Mucosa of rectum (tissue), 2 donors: ENCODE measurements around the gene EPYC.

Source experiments
- H3K27ac ChIP-seq, 2 donors: one replicate each; pipeline ENCODE4 v1.7.0; 2013; ENCODE audit warnings: inconsistent platforms in 2 of 2, low read depth in 2 of 2, low read length in 2 of 2
- H3K27me3 ChIP-seq, 2 donors: one replicate each; pipeline ENCODE4 v1.7.0; 2013; ENCODE audit warnings: low read length in 2 of 2; ENCODE audit not compliant: control insufficient read depth in 2 of 2, insufficient read depth in 2 of 2
- H3K36me3 ChIP-seq, 2 donors: one replicate each; pipeline ENCODE4 v1.7.0; 2013; ENCODE audit warnings: low read length in 2 of 2; ENCODE audit not compliant: control insufficient read depth in 2 of 2, insufficient read depth in 2 of 2
- H3K4me1 ChIP-seq, 2 donors: one replicate each; pipeline ENCODE4 v1.7.0; 2013; ENCODE audit warnings: low read length in 2 of 2, mild to moderate bottlenecking in 1 of 2; ENCODE audit not compliant: control insufficient read depth in 2 of 2, insufficient read depth in 2 of 2
- H3K4me3 ChIP-seq, 2 donors: one replicate each; pipeline ENCODE4 v1.7.0; 2013; ENCODE audit warnings: low read length in 2 of 2
- H3K9ac ChIP-seq, 2 donors: one replicate each; pipeline ENCODE4 v1.7.0; 2013; ENCODE audit warnings: low read length in 2 of 2, low read depth in 1 of 2, mild to moderate bottlenecking in 1 of 2
- H3K9me3 ChIP-seq, 2 donors: one replicate each; pipeline ENCODE4 v1.7.0; 2013; ENCODE audit warnings: low read length in 2 of 2; ENCODE audit not compliant: control insufficient read depth in 2 of 2
- donor health status: healthy.
- donor health status: Normal muscosa, but diverticular disease.

Gene EPYC

DNA sequence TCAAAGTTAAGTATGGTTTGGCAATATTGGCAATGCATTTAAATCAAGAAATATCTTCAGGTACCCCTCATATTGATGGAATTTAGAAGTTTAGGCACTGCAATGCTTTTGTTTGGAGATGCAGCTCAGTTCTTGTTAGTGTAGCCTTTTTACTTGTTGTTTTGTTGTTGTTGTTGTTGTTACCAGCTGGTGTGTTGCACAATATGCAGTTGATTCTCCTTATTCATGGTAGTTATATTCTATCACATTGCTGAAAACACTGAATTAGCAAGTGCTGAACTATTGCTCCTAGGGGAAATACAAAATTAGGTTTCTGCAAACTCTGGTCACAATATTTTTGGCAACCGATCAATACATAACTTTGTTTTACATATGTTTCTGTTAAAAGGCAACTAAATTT is 84.5 kb downstream of the EPYC start:
- no peaks in the 10 kb centered on the region for H3K27me3 ChIP-seq
- H3K27ac ChIP-seq, result no peak overlapping the region
- H3K9me3 ChIP-seq, result no peaks in the 10 kb centered on the region
- no peak overlapping the region for H3K9ac ChIP-seq
- no peaks in the 10 kb centered on the region for H3K4me1 ChIP-seq
- no peak overlapping the region for H3K4me3 ChIP-seq
- H3K36me3 ChIP-seq, result no peaks in the 10 kb centered on the region

DNA sequence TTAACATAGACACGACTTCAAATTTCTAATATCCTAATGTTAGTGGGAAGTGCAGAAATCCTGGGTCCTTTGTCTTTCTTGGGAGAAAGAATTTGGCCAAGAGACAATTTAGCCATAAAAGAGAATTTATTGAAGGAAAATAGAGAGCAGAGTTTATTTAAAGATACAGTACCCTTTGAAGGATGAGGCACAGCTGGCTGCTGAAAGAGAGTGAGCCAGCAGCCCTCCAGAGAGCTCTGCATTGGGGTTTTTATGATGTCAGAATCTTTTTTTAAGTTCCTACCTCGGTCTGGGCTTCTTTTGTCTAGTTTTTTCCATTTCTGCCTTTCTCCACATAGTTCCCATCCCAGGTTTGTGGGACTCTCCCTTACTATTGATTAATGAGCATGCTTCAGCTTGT is 87.3 kb downstream of the EPYC start:
- no peak overlapping the region for H3K4me3 ChIP-seq

DNA sequence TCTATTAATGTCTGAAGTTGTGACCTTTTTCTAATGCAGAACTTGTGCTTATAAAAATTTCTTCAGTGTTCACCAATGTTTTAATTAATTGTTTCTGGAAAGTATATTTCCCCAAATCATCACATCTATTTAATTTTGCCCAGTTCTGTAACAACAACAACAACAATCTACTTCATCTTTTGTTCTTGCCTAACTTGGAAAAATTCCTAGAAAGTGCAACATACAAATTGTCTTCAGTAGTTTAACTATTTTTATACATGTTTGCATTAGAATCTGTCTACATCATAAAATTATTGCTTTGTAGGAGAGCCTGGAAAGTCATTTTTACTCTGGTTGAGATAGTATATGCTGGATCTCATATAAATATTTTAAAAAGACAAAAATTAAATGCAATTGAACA is 88.3 kb downstream of the EPYC start:
- H3K9me3 ChIP-seq, result no peaks in the 10 kb centered on the region
- H3K4me3 ChIP-seq, result no peak overlapping the region
- no peaks in the 10 kb centered on the region for H3K36me3 ChIP-seq
- no peaks in the 10 kb centered on the region for H3K27me3 ChIP-seq
- H3K9ac ChIP-seq, result no peak overlapping the region
- no peaks in the 10 kb centered on the region for H3K4me1 ChIP-seq
- H3K27ac ChIP-seq, result no peak overlapping the region

More for the DNA sequence above, 87.3 kb downstream of the EPYC start:
- no peaks in the 10 kb centered on the region for H3K4me1 ChIP-seq
- H3K9ac ChIP-seq, result no peak overlapping the region
- no peak overlapping the region for H3K27ac ChIP-seq
- H3K9me3 ChIP-seq, result no peaks in the 10 kb centered on the region
- no peaks in the 10 kb centered on the region for H3K36me3 ChIP-seq
- no peaks in the 10 kb centered on the region for H3K27me3 ChIP-seq

DNA sequence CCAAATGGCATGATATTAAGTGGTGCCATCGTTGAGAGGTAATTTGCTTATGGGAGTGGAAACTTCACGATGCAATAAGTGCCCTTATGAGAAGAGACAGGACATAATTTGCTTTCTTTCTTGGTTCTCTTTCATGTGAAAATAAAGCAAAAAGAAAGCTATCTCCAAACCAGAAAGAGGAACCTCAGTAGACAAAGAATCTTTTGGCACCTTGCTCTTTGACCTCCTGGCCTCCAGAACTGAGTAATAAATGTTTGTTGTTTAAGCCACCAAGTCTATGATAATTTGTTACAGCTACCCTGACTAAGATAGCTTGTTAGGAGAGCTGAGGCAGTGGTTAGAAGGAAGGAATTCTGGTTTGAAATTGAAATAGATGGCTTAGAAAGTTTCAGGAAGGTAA is 89.4 kb downstream of the EPYC start:
- Histone ChIP-seq H3K36me3 (no peaks in the 10 kb centered on the region), H3K9ac (no peak overlapping the region), H3K27me3 (no peaks in the 10 kb centered on the region)

More for the DNA sequence above, 89.4 kb downstream of the EPYC start:
- no peak overlapping the region for H3K4me3 ChIP-seq
- no peaks in the 10 kb centered on the region for H3K4me1 ChIP-seq
- H3K27ac ChIP-seq, result no peak overlapping the region
- no peaks in the 10 kb centered on the region for H3K9me3 ChIP-seq
